GM18870 (cell line): Measurements from ENCODE around the gene TUBB3.
A peak's percentile ranks its signal among the peaks of the same experiment; 100 is the strongest.
"Not testable (repeated sequence)": the region's sequence is repeated elsewhere in the genome, so short reads cannot be mapped to it uniquely, and the experiment has no call there.

Experiments
- ATAC-seq: cut with Tn5 transposase; IDR thresholded peaks from one replicate; pipeline ENCODE4 v1.9.1; 2021; ENCODE audit warnings: moderate library complexity; ENCODE audit not compliant: unreplicated experiment

Gene TUBB3

DNA sequence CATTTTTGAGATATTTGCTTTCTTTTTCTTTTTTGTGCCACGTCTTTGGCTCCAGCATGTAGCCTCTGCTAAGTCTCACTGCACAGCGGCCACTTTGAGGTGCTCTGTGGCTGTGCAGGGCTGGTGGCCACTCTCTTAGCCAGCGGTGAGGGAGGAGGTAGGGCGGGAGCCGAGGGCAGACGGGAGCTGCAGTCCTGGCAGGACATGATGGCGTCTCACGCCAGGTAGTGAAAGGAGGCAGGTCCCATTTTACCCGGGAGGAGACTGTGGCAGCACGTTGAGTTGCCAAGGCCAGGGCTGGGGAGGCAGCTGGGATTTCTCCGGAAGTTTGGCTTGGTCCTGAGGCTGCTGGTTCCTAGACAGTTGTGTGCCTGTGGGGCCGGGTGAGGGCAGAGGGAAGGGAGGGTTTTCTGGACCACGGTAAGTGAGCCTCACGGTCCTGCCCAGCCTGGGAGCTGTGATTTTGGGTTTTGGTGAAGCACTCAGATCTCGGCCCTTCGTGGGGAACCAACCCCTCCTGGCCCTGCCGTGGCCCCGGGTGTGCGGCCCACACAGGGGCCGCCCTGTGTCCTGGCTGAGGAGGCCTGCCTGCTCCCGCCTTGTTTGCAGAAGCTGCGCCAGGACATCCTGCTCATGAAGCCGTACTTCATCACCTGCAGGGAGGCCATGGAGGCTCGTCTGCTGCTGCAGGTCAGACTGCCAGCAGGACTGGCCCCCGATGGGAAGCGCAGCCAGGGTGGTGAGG lies 39.8 kb downstream of the TUBB3 start:
- ATAC-seq, result no peak

DNA sequence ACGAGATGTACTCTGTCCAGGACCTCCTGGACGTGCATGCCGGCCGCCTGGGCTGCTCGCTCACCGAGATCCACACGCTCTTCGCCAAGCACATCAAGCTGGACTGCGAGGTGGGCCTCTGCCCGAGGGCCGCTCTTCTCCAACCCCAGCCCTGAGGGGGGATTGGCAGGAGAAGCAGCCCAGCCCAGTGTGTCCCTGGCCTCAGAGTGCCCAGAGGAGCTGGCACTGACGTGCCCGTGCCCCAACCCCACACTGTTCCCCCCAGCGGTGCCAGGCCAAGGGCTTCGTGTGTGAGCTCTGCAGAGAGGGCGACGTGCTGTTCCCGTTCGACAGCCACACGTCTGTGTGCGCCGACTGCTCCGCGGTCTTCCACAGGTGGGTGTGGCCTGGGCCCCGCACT lies 41.1 kb downstream of the TUBB3 start:
- ATAC-seq, result no peak

DNA sequence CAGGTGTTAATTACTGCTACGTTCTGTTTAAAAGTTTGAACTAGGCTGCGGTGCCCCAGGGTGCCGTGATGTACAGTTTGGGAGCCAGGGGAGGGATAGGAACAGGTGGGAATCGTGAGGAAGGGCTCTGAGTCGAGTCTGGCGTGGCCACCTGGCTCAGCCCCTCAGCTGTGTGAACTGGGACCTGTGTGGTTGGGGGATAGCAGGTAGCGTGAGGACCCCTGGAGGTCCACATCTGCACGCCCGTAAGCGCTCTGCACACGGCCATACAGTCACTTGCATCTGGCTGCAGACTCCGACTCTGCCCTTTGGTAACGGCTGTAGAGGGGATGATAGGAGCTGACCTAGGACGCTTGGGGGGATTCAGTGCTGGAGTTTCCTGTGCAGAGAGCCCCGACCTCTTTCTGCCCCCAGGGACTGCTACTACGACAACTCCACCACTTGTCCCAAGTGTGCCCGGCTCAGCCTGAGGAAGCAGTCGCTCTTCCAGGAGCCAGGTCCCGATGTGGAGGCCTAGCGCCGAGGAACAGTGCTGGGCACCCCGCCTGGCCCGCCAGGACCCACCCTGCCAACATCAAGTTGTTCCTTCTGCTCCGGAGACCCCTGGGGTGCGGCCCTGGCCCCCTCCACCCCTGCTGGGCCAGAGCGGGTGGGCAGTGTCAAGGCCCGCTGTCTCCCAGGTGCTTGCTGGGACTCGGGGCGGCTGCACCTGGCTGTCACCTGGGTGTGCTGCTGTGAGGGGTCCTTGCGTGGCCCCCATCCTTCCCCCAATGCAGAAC lies 42.5 kb downstream of the TUBB3 start:
- no peak for ATAC-seq

DNA sequence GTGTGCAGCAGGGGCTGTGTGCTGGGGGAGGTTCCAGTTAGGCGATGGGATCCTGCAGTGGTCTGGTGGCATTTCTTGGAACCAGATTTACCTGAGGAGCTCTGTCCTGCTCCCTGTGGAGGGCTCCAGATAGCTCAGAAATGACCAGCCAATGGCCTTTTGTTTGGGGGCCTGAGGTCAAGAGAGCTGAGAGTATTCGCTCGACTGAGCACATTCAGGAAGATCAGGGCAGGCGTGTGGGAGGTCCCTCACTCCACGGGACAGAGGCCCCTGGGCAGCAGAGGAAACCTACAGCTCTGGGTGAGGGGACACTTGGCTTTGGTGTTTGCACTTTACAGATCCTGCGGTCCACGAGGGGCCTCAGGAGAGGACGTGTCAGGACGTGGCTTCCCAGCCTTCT lies 43.6 kb downstream of the TUBB3 start:
- no peak for ATAC-seq

DNA sequence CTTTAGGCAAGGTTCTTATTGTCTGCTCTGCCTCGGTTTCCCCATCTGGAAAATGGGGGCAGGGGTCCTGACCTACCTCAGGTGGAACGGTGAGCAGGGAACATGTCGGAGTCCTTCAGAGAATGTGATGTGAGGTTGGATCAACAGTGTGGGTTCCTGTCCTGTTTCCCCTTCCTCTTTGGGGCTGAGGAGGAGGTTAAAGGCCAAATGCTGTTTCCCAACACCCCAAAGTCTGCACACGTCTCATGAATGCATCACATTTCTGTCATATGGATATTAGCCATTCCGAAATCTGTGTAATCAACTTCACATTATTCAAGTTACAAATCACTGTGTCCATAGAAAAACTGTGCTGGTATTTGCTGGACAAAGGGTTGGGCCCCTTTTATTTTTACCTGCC lies 44.3 kb downstream of the TUBB3 start:
- ATAC-seq, result not testable (repeated sequence)

DNA sequence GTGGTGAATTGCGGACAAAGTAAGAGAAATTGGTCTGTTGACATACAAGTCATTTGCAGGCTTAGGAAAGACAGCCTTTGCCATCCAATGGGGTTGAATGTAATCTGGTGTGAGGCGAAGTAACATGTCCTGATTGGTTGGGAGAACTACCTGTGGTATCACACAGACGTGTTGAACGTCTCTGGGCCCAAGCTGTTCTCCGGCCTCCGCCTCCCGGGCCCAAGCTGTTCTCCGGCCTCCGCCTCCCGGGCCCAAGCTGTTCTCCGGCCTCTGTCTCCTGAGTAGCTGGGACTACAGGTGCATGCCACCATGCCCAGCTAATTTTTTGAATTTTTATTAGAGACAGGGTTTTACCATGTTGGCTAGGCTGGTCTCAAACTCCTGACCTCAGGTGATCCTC lies 44.9 kb downstream of the TUBB3 start:
- ATAC-seq, result not testable (repeated sequence)

DNA sequence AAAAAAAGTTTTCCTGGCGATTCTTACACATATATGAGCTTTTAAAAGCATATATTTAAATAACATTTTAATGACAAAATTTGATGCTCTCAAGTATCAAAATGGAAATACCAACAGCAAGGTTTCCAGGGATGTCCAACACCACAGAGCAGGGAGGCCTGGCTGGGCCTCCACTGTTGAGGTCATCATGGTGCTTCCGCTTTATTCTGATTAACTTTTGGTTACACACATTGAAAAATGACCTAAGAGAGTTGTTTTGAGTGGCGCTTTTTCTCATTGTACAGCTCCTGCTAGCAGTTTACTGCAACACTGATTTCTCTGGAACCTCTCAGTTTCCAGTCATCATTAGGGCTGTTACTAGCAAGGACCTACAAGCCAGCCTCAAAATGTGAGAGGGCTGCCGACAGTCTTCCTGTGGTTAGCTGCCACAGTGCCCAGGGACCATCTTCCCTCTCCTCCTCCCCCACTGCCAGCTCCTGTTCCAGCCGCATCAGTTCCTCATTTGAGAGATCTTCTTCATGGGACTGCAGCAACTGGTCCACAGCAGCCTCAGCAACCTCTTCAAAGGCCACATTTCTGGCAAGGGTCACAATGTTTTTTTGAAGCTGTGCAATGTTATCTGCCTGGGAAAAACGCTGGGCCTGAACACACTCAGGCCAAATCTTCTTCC lies 46.7 kb downstream of the TUBB3 start:
- ATAC-seq, result no peak

DNA sequence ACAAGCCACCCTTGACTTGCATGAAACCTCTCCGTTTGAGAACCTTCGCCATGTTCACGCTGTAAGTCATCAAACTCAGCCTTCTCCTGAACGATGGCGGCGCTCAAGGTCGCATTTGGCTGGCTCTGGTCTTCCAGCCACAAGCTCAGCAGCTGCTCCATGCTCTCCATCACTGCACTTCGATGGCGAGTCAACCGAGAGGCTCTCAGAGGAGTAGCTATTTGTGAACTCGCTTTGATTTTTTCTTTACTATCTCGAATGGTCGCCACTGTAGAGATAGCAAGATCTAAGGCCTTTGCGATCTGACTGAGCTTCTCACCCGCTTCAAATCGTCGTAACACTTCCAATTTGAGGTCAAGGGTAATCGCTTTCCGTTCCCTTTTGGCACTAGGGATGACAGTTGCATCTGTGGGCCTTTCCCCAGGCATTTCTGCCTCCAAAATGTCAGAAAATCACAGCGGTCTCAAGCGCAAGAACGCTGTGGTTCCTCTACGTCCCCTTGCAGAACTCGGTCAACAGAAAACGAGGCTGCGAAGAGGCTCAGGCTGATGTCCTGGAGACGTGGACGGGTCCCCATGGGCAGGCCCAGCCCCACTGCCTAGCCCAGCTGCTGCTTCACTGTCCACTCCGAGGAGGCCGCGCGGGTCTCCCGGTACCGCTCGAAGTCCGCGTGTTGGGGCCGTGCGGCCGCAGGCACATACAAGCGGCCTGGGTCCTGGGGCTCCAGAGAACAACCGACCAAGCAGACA lies 48.5 kb downstream of the TUBB3 start:
- no peak for ATAC-seq

DNA sequence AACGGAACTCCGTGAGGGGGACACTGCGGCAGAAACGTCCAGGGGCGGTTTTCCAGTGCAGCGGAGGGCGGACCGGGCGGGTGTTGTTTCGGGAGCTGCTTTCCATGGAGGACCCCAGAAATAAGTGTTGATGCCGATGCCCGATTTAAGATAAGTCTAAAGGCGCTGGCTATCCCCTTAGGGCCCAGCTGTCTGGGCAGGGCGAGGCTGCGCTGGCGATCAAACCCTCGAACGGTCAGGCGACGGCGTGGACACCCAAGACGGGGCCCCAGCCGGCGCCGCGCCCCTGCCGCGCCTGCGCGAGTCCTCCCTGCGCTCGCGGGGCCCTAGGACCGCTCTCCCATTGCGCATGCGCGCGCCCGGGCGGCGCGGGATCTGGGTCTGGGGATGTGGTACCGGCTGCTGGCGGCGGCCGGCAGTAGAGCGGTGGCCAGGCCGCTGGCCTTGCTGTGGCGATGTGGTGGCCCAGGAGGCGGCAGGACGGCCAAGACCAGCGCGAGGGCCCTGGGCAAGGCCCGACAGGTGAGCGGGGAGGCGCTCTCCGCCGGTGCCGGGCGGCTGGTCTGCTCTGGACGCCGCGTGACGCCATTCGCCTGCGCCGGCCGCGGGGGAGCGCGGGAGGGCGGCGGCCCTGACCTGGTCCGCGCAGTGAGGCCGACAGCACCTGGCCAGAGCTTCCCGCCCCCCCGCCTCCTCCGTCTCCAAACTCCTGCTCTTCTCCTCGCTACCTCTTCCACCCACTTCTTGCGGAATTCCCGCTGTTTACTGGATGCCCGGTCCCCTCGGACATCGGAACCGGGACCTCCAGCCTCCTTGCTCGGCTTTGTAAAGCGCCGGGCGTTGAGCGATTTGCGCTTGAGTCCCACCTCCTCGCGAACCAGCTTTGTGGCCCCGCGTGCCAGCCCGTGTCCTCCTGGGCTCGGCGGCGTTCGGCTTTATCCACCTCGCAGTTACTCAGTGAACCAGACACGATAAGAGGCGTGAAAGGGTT lies 49.4 kb downstream of the TUBB3 start:
- ATAC-seq, result peak; percentile 61

DNA sequence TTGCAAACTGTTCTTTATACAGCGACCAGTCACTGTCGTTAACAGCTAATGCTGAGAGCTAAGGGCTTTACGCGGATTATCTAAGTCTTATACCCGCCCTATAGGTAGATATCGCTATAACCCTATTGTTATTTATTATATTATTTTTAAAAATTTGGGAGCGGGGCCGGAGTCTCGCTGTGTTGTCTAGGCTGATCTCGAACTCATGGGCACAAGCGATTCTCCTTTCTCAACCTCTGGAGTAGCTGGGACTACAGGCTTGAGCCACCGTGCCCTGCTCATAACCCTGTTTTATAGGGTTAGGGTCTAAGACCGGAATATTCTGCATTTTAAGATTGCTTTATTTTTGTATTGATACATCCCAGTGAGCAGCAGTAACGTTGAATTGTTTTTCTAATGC lies 50.1 kb downstream of the TUBB3 start:
- no peak for ATAC-seq

DNA sequence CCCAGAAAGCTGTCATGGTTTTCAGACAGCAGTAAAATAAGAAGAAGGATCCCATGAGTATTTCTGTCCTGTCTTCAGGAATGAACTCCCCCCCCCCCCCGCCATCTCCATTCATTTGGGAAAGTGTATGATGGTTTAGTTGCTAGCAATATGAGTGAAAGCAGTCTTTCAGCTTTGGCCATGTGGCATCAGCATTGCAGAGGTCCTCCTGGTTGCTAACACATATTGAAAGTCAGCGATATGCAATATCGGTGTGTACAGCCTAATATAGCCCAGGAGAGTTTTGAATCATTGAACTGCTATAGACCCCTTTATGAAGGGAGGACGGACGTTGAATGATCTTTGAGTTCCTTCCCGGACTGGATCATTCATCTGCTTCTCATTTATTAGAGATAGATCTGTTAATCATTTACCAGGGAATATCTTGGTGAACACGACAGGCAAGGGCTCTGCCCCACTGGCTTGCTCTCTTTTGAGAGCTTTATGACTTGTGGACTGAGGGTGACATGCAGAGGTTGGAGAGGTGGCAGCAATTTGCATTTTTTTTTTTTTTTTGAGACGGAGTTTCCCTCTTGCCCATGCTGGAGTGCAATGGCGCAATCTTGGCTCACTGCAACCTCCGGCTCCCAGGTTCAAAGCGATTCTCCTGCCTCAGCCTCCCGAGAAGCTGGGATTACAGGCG lies 50.7 kb downstream of the TUBB3 start:
- ATAC-seq, result no peak

DNA sequence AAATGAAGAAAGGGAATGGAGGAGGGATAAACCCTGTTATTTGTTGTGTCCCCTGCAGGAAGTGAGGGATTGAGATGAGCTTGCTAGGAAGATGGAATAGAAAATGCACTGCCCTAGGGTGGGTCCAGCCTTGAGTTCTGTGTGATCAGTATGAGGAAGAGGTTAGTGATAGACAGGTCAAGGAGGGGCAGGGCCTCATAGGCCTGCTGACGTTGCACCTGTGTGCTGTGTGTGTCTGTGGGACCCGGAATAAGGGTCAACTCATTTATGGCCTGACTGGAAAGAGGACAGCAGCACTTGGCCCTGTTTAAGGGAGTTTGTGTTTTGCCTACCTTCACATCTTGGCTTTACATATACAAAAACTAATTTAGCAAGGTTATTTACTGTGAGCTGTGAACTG lies 51.7 kb downstream of the TUBB3 start:
- ATAC-seq, result no peak

DNA sequence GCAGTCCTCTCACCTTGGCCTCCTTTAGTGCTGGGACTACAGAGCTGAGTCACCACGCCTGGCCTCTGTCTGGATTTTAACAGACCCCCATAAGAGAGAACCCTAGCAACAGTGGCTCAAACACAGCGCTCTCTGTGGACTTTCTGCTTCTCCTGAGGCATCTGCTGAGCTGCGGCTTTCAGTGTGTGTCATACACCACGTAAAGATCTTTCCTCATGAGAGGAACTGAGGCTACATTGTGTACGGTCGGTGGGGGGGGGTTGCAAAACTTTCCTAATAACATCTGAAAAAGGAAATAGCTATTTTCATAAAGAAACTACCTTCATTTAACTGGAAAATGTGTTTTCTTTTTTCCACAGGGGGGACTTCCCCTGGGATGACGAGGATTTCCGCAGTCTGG lies 58.3 kb downstream of the TUBB3 start:
- ATAC-seq, result no peak

DNA sequence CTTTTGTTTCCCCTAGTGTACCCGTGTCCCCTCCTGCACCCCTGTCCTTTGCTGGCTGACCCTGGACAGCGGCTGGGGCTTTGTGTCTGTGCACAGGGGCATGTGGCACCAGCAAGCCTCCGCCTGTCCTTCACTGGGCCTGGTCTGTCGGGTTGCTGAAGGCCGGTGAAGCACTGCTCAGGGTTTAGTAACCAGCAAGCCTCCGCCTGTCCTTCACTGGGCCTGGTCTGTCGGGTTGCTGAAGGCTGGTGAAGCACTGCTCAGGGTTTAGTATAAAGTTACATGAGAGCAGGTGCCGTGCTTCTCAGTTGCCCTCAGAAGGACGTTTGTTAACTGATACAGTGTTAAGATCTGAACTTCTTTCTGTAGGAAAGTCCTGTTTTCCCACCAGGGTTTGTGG lies 59.2 kb downstream of the TUBB3 start:
- no peak for ATAC-seq

DNA sequence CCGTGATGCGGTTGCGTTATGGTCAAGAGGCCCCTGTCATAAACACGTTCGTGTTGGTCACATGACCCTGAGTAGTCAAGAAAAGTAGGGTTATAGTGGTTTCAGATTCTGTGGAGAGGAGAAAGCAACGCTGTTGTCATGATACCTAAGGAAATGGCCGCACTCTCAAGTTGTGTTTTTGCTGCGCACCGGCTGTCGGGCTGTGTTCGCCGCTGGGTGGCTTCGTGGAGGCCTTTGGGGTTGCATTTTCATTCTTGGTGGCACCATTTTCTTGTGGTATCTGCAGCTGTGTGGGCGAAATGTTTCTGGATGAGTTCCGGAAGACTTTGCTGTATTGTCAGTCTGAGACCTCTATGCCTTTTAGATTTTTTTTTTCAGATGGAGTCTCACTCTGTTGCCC lies 60.4 kb downstream of the TUBB3 start:
- ATAC-seq, result no peak

DNA sequence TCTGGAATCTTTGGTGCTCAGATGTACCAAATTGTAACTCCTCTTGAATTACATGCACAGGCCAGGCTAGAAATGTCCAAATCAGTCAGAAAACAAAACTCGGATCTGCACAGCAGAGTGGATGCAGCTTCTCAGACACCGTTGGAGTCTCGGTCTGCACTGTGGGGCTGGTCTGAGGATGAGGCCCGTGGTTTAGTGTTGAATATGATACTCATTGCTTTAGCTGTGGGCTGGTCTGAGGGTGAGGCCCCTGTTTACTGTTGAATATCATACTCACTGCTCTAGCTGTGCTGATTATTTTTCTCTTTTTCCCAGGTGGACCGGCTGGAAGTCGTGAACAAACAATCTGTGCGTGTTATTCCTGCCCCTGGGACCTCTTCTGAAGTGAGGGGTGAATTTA lies 61.1 kb downstream of the TUBB3 start:
- ATAC-seq, result no peak

DNA sequence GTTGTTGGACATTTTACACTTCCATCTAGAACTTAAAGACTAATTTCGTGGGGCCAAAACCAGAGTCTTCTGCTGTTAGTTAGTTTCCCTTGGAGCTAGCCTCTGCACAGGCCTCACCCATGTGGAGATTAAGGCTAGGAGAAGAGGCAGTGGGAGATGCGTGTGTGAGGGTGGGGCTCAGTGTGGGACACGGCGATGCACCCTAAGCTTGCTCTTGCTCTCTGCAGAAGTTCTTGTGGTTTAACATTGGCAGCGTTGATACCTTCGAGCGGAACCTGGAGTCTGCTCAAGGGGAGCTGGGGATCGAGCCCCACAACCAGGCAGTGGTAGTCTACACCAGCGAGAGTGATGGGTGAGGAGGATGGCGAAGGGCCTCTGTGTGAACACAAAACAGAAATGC lies 62.1 kb downstream of the TUBB3 start:
- no peak for ATAC-seq
